Large intestine (tissue), 3 donors: ENCODE measurements around the gene LTBP3. TPM values are rescaled to one million over a fixed set of nuclear protein-coding genes. Genes with fewer than 3 reads are reported as not detected.

ENCODE experiments used
- DNase-seq, 2 donors: peaks; one replicate each; pipeline versions ENCODE4 v3.0.0 to v3.0.0-alpha.2; 2013
- H3K27ac ChIP-seq: one replicate; pipeline ENCODE4 v1.5.1; 2013; ENCODE audit warnings: low read length
- H3K27me3 ChIP-seq: 2 replicates; pipeline ENCODE4 v1.6.1; 2013; ENCODE audit warnings: low read length; ENCODE audit not compliant: control insufficient read depth, insufficient read depth
- H3K36me3 ChIP-seq: 2 replicates; pipeline ENCODE4 v1.6.1; 2013; ENCODE audit warnings: low read length; ENCODE audit not compliant: control insufficient read depth, insufficient read depth
- H3K4me1 ChIP-seq: one replicate; pipeline ENCODE4 v1.6.1; 2013; ENCODE audit warnings: low read length; ENCODE audit not compliant: control insufficient read depth, insufficient read depth
- H3K4me3 ChIP-seq: one replicate; pipeline ENCODE4 v1.5.1; 2013; ENCODE audit warnings: low read length
- H3K9me3 ChIP-seq: one replicate; pipeline ENCODE4 v1.6.1; 2013; ENCODE audit warnings: mild to moderate bottlenecking, low read depth, low read length, moderate library complexity; ENCODE audit not compliant: control insufficient read depth
- WGBS: methylation state at CpG from one replicate; pipeline ENCODE4 v1.1.5; 2013; ENCODE audit warnings: low lambda C conversion rate; ENCODE audit not compliant: insufficient coverage; 5-methylcytosine and 5-hydroxymethylcytosine counted together
- polyA plus RNA-seq: library from polyadenylated mRNA; unstranded; fragments of 120-200 nt; gene quantifications from one replicate; pipeline ENCODE4 v1.2.1, GENCODE V29; 2013

LTBP3 gene
- polyA plus RNA-seq, 1 donor, result 105 TPM

DNA sequence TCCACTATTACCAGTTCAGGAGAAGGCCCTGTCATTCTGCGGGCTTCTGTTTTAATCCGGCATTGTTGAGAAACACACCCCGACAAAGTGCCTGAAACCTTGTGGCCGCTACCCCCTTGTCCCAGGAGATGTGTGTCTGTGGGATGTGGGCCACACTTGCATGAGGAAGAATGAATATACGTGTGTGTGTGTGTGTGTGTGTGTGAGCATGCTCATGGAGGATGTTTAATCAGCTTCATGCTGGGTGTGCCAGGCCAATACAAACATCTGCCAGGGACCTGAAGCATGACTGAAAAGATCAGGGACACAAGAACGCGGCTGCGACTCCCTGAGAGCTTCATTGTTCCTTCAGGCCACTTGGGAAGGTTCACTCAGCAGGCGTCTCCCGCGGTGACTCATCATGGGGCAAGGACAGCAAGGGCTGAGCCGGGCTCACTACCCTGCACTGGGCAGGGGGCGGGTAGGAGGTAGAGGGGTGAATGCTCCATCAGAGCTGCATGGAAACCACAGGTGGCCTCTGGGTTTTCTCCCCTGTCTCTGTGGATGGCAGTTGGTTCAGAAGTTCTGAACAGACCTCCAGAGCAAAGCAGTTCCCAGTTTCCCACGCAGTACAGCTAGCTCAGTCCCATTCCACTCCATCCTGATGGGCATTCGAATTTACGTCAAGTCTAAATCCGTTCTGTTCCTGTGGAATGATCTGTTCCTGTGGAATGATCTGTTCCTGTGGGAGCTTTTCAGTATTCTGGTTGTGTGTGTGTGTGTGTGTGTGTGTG lies 66.4 kb downstream of the LTBP3 start:
- H3K9me3 ChIP-seq, result no peaks in the 10 kb centered on the region
- H3K4me1 ChIP-seq, result peaks cover 71% of the 10 kb centered on the region
- peak overlapping the region; percentile 81 for H3K27ac ChIP-seq
- peak; percentile 80 to 87 for DNase-seq
- no peaks in the 10 kb centered on the region for H3K36me3 ChIP-seq
- no CpG with 5 or more reads among the region's 17 CpGs for WGBS
- no peaks in the 10 kb centered on the region for H3K27me3 ChIP-seq
- no peak overlapping the region for H3K4me3 ChIP-seq

DNA sequence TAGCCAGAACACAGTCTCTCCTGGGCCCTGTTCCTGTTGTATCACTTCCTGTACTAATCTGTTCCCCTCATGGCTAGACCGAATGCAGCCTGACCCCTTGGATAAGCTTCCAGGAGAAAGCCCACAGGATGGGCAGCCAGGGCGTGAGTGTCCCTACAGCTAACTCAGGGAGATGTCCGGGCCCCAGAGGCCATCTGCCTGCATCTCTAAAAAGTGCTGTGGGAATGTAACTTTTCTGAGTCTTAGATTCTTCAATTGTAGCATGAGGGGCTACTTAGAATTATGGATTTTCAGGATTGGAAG lies 67.0 kb downstream of the LTBP3 start:
- no CpG with 5 or more reads among the region's 3 CpGs for WGBS
- Histone ChIP-seq H3K4me3 (no peak overlapping the region), H3K36me3 (no peaks in the 10 kb centered on the region), H3K27me3 (no peaks in the 10 kb centered on the region), H3K4me1 (peaks cover 66% of the 10 kb centered on the region), H3K9me3 (no peaks in the 10 kb centered on the region), H3K27ac (peak overlapping the region; percentile 81)
- no peak for DNase-seq

DNA sequence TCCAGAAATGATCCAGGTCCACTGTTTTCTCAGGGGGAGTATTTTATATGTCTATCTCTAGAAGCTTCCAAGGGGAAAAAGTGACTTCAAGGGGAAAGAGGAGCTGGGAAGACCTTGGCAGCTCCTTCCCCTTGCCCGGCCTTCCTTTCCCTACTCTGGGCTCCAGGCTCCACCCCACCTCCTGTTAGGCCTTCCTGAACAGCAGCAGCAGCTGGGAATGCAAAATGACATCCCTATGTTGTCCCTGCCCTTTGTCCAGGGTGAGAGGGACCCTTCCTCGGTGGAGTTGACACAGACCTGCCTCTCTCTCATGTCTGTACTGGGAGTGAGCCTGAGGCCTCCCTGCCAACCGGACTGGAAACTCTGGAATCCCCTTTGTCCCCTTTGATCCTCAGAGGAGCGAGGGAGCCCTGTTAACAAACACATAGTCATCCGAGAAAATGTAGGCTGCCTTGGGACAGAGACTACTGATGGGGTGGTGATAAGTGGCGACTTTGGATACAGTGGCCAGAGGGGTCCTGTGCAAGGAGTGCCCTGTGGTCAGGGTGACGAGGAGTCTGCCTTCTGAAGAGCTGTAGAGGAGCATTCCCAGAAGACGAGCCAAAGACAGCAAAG lies 68.3 kb downstream of the LTBP3 start:
- H3K27me3 ChIP-seq, result no peaks in the 10 kb centered on the region
- DNase-seq, result peak in 1 of 2 donors; percentile 55
- no peak overlapping the region for H3K4me3 ChIP-seq
- peak overlapping the region; percentile 60 for H3K27ac ChIP-seq
- H3K4me1 ChIP-seq, result peaks cover 64% of the 10 kb centered on the region
- no peaks in the 10 kb centered on the region for H3K9me3 ChIP-seq
- no CpG with 5 or more reads among the region's 8 CpGs for WGBS
- no peaks in the 10 kb centered on the region for H3K36me3 ChIP-seq

DNA sequence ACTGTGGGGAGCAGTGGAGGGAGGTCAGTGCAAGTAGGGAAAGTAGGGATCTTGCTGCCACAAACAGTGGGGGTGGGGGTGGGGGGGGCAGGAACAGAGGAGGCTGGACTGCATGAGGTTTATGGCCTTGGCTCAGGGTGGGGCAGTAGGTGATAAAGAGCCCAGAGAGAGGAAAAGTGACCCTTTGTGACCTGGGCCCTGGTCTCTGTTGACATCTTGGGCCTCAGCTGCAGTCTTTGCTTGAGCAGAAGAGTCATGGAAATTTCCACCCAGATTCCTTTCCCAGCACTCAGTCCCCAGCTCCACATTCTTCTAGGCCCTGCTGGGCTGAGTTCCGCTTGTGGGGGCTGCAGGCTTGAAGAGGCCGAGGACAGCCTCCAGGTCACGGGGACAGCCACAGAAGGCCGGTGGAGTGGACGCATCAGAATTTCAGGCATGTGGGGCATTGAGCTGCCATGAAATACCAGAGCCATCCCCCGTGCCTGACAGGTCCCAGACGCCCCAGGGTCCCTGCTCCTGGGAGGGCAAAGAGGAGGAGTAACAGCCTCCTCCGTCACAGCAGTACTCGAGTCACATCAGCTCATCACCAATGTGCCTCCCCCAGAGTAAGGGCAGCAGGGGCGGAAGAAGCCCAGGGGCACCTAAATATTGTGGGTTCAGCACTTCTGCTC lies 69.0 kb downstream of the LTBP3 start:
- Histone ChIP-seq H3K9me3 (no peaks in the 10 kb centered on the region), H3K4me3 (no peak overlapping the region), H3K4me1 (peaks cover 62% of the 10 kb centered on the region), H3K27me3 (no peaks in the 10 kb centered on the region), H3K27ac (peak overlapping the region; percentile 60), H3K36me3 (no peaks in the 10 kb centered on the region)
- peak in 1 of 2 donors; percentile 62 for DNase-seq
- WGBS, result no CpG with 5 or more reads among the region's 10 CpGs

Other genes starting within 250 kb of the LTBP3 start
- gene CDC42EP2, start 243.5 kb downstream of the LTBP3 start, polyA plus RNA-seq, result 10.5 TPM
- gene DPF2, start 224.5 kb downstream of the LTBP3 start, polyA plus RNA-seq, result 48.9 TPM
- 2.1 TPM for gene TIGD3, start 203.6 kb downstream of the LTBP3 start, polyA plus RNA-seq
- gene SLC25A45, start 175.7 kb downstream of the LTBP3 start, polyA plus RNA-seq, result 41.2 TPM
- 23.5 TPM for gene FRMD8, start 171.7 kb downstream of the LTBP3 start, polyA plus RNA-seq
- 1,329 TPM for gene NEAT1, start 135.6 kb downstream of the LTBP3 start, polyA plus RNA-seq
- 368 TPM for gene MALAT1, start 59.3 kb downstream of the LTBP3 start, polyA plus RNA-seq
- 50.7 TPM for gene SCYL1, start 33.3 kb downstream of the LTBP3 start, polyA plus RNA-seq
- gene ZNRD2, start 12.1 kb upstream of the LTBP3 start, polyA plus RNA-seq, result 32.3 TPM
- gene FAM89B, start 14.2 kb upstream of the LTBP3 start, polyA plus RNA-seq, result 25.9 TPM
- 77.9 TPM for gene EHBP1L1, start 17.7 kb upstream of the LTBP3 start, polyA plus RNA-seq
- gene KCNK7, start 37.4 kb upstream of the LTBP3 start, polyA plus RNA-seq, result 0.49 TPM
- 69.1 TPM for gene MAP3K11, start 55.9 kb upstream of the LTBP3 start, polyA plus RNA-seq
- gene PCNX3, start 57.4 kb upstream of the LTBP3 start, polyA plus RNA-seq, result 29.1 TPM
- gene SIPA1, start 79.7 kb upstream of the LTBP3 start, polyA plus RNA-seq, result 26.4 TPM
- 53.8 TPM for gene RELA, start 104.6 kb upstream of the LTBP3 start, polyA plus RNA-seq
- gene KAT5, start 153.9 kb upstream of the LTBP3 start, polyA plus RNA-seq, result 57.8 TPM
- 38.9 TPM for gene RNASEH2C, start 162.4 kb upstream of the LTBP3 start, polyA plus RNA-seq
- gene AP5B1, start 222.6 kb upstream of the LTBP3 start, polyA plus RNA-seq, result 15.2 TPM
- 32.6 TPM for gene OVOL1, start 228.7 kb upstream of the LTBP3 start, polyA plus RNA-seq